NT2/D1 (cell line): ENCODE data around the gene AMN1.

Source experiments
- YY1 ChIP-seq: IDR thresholded peaks from 2 replicates; pipeline ENCODE4 v1.6.1; 2011; ENCODE audit not compliant: insufficient read length, insufficient read depth
- ZNF274 ChIP-seq: IDR thresholded peaks from 2 replicates; pipeline ENCODE4 v1.6.1; 2011; ENCODE audit warnings: mild to moderate bottlenecking, low read depth, low read length

DNA sequence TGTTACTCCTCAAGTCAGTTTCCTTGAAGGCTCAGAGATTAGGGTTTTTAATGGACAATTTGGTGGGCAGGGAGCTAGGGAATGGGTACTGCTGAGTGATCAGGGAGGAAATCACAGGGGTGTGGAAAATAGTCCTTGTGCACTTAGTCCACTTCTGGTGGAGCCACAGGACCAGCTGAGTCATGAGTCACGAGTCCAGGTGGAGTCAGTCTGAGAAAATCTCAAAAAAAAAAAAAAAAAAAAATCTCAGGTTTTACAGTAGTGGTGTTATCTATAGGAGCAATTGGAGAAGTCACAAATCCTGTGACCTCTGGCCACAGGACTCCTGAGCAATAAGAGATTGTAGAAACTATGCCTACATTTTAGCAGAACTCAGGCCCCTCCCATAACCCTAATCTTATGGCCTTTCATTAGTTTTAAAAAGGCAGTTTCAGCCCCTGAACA is 28.2 kb upstream of the AMN1 start:
- TF ChIP-seq ZNF274 (no peak), YY1 (no peak)
